NCI-H146 (cell line): ENCODE measurements around the gene MMP28.
A peak's percentile ranks its signal among the peaks of the same experiment; 100 is the strongest.

ENCODE experiments used
- DNase-seq: peaks from one replicate; lab custom pipeline; 2025; lab: John Stamatoyannopoulos, UW

The MMP28 gene

DNA sequence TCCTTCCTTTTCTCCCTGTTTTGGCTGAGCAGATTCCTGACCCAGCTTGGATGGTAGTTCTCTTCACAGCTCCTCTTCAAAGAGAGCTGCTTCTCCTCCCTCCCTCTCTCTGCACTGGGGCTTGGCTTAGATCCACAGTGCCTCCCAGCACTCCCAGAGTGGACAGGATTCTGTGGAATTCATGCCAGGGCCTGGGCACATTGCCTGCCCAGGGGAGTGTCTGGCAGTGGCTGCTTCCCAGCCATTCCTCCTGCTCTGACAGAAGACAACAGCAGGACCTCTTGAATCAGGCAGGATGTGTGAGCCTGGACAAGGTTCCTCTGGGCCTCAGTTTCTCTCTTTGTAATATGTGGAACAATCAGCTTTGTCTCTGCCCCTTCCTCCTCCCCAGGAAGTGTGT is 4.5 kb upstream of the MMP28 start:
- DNase-seq = no peak

DNA sequence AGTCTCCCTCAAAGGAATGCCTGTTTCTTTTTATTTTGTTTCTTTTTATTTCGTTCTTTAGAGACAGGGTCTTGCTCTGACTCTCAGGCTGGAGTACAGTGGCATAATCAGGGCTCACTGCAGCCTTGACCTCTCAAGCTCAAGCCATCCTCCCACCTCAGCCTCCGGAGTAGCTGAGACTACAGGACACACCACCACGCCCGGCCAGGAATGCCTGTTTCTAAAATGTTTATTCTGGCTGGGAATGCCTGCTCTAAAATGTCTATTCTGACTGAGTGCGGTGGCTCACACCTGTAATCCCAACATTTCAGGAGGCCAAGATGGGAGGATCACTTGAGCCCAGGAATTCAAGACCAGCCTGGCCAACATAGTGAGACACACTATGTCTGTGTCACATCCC is 2.5 kb upstream of the MMP28 start:
- no peak for DNase-seq

DNA sequence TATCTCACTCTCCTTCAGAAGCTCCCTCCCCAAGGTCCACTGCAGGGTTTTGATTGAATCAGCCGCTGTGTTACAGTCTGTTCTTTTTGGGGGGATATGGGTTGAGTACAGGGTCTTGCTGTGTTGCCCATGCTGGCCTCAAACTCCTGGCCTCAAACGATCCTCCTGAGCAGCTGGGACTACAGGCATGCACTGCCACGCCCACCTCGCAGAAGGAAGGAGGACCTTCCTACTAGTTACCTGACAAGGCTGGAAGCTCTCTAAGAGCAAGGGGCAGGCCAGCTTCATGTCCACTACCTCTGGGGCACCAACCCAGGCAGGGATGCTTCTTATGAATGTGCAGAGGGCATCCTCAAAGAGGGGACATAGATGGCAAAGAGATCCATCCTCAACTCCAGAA is 1.9 kb upstream of the MMP28 start:
- DNase-seq = no peak

DNA sequence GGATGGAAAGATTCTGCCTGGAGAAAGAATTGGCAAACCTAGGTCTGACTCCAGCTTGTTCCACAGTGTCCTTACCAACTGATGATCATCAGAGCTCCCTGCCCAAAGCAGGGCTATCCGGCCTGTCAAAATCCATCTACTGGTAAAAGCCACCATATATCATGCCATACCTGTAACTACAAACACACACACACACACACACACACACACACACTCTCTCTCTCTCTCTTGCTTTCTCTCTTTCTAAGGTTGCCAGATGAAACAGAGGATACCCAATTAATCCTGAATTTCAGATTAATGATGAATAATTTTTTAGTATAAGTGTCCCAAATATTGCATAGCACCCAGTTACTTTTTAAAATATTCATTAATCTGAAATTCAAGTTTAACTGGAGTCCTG is 1.5 kb upstream of the MMP28 start:
- DNase-seq = no peak

DNA sequence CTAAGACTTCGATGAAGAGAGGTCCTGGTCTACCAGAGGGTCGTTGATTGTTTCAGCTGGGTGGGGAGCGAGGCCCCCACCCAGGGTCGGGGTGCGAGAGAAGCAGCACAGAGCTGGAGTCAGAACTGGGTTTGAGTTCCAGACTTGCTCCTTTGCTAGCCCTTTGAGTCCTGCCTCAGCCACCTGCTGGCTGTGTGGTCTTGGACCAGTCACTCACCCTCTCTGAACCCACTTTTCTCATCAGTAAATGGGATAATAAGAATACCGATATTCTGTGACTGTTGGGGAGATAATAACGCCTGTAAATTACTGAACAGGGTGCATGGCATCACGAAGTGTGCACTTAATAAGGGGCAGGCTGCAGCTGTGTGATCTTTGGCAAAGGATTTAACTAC is 427 bp upstream of the MMP28 start:
- DNase-seq = no peak

DNA sequence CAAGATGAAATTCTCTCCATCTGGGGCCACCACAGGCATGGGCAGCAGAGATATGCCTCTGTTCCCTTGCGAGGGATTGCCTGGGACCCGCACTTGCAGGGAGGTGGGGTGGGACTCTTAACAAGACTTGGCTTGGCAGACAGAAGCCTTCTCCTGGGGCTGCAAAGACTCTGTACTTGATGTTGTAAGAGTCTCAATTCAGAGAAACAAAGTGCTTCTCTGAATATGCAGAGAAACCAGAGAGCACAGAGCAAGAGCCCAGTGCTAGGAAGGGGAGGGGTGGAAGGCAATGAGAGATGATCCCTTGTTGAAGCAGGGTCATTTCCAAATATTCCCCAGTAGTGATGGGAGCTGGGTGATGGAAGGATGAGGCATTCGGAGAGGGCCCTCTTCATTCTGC is 2.2 kb downstream of the MMP28 start:
- no peak for DNase-seq

DNA sequence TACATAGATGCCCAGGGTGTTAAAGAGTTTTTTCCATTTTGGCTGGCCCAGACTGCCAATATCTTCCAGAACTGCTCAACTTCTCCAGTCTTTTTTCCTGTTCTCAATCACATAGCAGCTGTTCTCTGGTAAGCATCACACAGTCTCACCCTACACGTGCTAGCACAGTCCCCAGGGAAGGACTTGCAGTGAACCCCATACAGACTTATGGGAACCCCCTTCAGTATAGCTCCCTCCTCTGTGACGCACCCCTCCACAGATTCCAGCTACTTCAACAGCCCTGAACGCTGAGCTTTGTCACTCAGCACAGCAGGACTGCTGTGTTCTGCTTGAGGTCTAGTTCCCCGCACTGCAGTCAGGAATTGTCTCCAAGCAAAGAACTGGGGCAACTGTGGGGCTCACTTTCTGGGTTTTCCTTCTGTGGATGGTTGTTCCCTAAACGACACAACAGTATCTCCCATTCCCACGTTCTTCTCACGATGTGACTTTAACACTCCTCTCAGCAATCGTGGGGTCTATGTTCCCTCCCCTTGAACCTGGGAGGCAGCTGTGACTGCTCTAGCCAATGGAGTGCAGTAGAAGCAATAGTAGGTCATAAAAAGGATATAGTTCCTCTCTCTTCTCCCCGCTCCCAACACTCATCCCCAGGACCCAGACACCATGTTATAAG is 3.6 kb downstream of the MMP28 start:
- DNase-seq = no peak

DNA sequence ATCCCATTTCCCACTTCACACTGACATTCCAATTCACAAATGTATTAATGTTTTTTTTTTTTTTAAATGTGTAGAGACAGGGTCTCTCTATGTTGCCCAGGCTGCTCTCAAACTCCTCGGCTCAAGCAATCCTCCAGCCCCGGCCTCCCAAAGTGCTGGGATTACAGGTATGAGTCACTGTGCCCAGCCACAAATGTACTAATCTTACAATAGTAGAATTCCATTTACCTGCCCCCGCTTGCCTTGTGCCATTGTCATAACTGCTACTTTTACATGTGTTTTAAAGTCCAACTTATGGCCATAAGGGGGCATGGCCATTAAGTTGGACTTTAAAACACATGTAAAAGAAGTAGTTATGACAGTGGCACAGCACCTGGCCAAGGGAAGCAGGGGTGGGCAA is 4.6 kb downstream of the MMP28 start:
- no peak for DNase-seq

DNA sequence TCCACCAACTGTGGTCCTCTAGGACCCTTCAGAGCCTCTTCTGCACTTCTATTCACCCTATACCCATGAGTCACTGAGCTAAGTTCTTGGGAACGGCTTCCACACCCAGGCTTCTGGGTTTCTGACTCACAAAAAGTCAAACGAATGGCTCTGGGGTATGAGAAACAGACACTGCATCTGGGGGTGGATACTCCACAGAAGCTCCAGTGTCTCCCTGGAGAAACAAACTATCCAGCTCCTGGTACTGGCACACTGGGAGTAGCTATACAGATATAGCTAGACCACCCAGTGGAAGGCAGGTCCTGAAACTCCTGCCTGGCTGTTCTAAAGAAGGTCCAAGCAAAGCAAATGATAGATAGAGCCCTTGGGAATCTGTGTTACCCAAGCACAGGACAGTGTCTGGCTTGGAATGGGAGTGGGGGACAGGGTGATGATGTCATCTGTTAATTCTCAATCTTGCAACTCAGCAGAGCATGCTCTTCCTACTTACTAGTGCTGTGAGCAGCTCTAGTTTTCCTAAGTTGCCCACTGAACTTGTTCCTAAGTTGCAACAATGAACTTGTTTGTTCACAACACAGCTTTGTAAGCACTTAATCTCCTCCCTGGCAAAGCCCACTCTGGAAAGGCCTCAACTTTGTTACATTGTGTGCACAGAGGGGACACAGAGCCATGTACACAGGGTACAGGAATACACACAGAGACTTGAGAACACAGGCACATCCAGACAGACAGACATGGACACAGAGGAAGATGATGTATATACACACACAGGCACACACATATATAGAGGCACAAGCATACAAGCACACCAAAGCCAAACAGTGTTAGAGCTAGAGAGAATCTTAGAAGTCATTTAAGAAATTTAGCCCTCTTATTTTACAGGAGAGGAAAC is 6.7 kb downstream of the MMP28 start:
- no peak for DNase-seq

DNA sequence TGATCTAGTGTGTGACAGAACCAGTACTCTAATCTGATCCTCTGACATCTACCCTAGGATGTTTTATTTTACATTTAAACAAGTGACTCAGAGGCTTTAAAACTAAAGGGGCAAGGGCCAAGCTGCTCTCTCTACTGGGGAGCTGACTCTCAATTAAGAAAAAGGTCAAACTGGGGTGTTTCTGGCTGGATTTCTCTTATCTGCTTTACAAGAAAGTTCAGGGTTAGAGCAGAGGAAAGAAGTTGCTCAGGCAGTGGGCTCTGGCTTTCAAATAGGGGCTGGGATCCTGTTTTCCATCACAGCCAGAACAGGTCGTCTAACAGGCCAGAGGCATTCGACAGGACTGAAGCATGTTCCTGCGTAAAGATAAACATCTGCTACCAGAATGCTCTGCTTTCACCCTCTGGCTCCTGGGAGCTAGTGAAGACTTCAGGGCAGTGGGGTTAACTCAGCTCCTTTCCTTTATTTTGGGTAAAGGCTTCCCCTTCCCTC is 8.5 kb downstream of the MMP28 start:
- no peak for DNase-seq

DNA sequence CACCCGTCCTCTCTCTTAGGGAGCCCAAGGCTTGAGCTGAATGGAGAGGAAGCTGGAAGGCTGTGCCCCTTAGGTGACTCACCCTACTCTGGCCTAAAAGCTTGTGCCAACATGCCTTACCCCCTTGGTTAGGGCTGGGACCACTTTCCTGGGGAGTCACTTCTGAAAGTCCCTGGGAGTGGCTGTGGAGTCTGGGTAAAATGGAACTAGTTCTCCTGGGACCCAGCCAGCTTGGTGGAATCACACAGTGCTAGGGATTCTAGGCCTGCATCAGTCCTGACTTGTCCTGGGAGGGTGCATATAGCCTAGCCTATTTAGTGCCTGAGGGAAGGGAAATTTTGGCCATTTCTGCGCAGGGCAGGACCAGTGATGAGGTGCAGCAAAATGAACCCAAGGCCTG is 10.5 kb downstream of the MMP28 start:
- DNase-seq = no peak

DNA sequence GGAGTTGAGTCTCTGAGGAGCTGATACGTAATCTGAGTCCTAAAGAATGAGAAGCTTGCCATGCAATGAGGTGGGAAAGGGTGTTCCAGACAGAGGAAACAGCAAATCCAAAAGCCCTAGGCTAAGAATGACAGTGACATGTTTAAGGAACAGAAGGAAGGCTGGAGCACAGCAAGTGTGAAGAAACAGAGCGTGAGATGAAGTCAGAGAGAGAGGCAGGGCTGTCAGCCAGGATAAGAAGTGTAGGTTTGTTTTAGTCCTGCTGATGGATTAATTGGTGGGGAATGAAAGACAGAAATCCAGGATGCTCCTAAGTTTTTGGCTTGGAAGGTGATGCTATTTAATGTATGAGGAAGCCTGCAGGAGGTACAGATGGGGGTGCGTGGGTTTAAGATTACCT is 14.5 kb downstream of the MMP28 start:
- no peak for DNase-seq

DNA sequence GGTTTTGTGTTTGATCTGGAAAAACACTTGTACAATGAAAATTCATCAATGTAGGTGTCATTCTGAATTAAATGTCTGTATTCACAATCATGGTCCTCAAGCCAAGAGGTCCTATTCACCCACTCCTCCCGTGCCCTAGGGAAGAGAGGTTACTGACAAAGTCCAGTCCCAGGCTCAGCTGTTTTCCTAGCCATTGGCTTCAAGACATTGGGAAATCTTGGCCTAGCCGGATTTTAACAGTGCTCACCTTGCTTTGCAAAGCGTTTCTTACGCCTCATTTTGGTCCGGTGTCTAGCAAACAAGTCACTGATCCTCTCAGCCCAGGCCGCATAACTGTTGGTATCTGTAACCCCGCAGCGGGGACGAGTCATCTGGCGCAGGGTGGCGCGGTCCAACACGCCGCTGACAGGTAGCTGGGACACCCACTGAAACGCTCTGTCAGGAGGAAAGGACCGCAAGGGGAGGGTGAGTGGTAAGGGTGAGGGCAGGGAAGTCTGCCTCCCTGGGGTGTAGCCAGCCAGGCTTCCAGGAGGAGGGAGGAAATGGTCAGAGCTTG is 16.7 kb downstream of the MMP28 start:
- no peak for DNase-seq

DNA sequence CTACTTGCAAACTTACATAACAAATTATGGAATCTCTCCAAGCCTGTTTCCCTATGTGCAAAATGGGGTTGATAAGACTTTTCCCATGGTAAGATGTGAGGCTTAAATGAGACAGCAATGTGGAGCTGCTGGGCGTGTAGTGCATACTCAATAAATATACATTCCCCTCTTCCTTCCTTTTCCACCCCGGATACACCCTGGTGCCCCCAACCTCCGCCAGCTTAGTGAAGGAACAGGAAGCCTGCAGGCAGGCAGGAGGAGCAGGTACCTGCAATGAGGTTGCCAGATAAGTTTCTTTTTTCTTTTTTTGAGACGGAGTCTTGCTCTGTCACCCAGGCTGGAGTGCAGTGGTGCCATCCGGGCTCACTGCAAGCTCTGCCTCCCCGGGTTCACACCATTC is 19.9 kb downstream of the MMP28 start:
- DNase-seq = no peak

DNA sequence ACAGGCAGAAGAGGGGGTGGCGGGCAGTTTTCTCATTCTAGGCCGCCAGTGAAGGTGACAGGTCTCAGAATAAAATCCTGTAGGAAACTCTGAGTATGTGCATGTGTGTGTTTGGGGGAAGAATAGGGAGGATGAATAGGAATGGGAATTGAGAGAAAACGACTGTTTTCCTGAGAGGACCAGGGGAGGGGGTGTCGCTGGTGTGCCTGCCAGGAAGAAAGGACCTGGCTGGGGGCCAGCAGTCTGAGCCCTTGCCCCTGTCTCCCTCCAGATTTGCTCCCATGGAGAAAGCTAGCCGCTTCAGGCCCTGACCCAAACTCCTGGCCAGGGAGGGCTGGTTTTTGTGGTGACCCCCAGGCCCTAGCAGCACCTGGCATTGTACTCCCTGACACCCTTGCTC is 20.4 kb downstream of the MMP28 start:
- DNase-seq = no peak

DNA sequence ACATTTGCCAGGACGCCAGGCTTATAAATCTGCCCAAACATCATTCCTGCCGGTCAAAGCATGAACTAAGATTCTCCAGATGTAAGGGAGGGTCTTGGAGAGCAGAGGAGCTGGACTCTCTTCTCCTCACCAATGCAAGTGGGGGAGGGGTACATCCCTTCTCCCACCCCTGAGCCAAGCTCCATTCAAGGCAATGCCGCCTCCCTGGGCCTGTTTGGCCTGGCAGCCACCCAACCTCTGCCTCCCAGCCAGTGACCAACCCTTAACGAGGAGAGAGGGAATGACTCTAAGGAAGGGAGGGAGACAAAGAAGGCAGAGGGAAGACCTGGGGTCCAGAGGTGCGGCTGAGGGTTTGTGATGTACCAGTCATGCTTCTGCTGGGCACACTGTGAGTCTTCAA is 20.9 kb downstream of the MMP28 start:
- DNase-seq = no peak

DNA sequence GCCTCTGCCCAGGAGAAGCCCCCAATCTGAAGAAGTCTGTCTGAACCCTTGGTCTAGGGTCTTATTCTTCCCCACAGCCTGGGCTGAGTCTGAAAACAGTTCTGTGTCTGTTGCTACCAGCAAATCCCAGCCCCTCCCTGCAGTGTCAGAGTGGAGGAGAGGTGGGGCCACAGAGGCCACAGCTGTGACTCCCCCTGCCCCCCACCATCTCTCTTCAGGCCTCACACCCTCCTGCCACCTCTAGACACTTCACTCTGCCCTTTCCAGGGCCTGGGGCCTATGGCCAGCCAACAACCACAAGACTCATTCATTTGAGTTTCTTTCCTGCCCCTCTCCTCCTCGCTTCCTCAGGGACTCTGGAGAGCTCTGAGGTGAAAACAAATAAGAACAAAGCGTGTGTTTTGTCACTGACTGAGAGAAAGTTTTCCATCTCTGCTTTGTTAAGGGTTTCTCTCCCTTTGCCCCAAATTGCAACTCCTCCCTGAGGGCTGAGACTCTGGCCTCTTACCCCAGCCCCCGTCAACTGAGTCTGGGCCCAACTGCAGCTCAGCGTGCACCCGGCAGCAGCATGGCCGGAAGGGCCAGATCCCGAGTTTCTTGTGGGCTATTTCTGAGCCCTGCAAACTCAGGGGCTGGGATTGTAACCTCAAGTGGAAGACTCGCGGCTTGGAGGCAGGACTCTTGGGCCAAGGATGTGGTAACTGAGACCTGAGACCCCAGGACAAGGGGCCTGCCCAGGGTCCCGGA is 21.6 kb downstream of the MMP28 start:
- DNase-seq = no peak

DNA sequence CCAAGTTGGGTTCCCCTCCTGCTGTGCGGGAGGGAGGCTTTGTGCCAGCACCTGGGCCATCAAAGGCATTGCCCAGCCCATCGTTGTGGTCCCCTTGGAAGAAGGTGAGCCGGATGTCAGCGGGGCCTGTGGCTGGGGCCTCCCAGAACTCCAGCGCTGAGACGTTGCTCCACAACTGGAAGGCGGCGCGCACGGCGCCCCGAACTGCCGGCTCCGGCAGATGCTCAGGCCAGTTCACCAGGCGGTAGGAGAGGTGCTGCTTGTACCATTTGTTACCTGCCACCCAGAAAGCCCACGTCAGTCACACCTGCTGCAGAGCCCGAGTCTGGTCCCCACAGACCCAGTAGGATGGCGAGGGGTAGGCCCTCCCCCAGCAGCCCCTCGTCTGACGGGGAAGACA is 22.3 kb downstream of the MMP28 start:
- DNase-seq = no peak

DNA sequence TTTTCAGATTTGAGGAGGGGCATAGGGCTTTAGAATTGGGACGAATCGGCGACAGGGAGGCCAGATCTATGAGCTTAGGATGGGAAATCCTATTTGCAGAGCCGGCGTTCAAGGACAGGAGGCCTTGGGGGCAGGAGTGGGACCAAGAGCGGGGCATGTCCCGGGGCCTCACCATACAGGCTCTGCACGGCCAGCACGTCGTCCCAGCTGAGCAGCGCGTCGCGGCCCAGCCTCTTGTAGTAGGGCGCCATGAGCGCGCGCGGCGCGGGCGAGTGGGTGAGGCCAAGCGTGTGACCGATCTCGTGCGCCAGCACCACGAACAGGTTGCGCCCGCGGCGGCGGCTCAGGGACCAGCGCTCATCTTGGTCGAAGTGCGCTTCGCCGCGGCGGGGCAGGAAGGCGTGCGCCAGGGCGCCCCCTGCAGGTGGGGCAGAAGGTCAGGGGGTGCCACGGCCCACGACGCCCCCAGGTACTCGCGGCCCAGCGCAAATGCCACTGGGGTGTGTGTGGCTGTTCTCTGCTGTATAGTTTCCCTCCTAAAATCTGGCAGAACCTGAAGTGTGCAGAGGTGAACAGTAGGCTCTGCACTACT is 25.4 kb downstream of the MMP28 start:
- no peak for DNase-seq

DNA sequence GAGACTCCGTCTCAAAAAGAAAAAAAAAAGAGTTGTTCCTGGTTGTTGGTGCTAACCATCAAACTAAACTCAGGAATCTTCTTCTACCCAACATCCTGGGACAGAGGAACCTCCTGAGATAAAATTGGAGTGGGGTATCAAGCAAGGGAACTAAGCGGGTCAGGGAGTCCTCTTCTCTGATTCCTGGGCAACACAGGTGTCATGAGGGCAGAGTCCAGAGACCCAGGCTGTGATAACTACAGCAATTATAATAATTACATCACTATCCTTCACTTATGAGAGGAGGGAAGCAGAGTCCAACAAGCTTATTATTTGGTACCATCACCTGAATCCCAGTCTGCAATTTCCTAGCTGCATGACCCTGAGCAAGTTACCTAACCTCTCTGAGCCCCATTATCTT is 26.6 kb downstream of the MMP28 start:
- peak; percentile 43 for DNase-seq

DNA sequence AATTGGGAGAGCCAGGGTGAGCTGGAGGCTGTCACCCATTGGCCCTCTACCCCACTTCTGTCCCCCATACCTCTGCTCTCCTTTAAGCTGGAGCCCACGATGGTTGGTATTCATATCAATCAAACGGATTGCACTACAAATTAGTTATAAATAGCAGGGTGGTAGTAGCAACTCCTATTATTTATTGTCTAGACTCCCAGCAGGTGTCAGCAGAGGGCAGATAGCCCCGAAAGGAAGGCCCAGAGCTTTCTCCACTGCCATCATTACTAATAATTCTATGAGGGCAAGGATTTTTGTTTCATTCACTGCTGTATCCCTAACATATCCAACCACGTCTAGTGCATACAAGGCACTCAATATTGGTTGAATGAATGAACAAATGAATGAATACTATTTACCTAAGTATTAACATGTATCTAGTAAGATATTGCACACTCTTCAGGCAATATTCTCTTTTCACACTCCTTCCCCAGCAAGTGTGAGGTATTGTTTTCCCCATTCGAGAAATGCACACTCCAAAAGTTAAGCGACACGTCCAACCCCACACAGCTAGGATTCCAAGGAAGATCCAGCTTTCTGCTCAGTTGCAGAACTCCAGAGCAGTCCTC is 28.4 kb downstream of the MMP28 start:
- peak; percentile 9 for DNase-seq

DNA sequence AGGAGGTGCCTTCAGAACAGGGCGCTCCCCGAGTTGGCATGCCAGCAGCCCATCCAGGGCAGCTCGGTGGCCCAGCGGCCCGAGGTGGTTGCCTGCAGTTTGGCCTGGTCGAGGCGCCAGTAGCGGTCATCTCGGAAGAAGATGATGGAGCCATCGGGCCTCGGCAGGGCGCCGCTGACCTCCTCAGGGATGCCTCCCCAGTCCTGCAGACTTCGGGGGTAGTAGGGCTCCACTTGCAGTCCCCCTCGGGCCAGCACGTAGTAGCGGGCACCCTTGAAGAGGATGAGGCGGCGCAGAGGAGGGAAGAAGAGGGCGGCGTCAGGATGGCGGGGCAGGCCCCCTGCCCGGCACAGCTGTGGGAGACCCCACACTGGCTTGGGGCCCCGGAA is 29.0 kb downstream of the MMP28 start:
- DNase-seq = no peak
